Hepatocyte (in vitro differentiated cells): ENCODE results near the gene WFDC9. TPM values are rescaled to one million over a fixed set of nuclear protein-coding genes. Genes with fewer than 3 reads are reported as not detected.
"Not testable (repeated sequence)": the region's sequence is repeated elsewhere in the genome, so short reads cannot be mapped to it uniquely, and the experiment has no call there.

Experiments
- DNase-seq: peaks from one replicate; pipeline ENCODE4 v3.0.0-alpha.2; 2016; ENCODE audit warnings: low spot score
- H2AFZ ChIP-seq: fragments of 200-600 bp; sonication (generic); 2 replicates; pipeline ENCODE4 v1.6.0; 2016; ENCODE audit warnings: antibody characterized with exemption, mild to moderate bottlenecking
- H3K27ac ChIP-seq: fragments of 200-600 bp; sonication (generic); 2 replicates; pipeline ENCODE4 v1.5.1; 2016; ENCODE audit warnings: mild to moderate bottlenecking
- H3K27me3 ChIP-seq: fragments of 200-600 bp; sonication (generic); 2 replicates; pipeline ENCODE4 v1.6.1; 2016
- H3K36me3 ChIP-seq: fragments of 200-600 bp; sonication (generic); replicated peaks from 2 replicates; pipeline ENCODE4 v1.5.1; 2016; ENCODE audit warnings: low read depth; ENCODE audit not compliant: insufficient read depth
- H3K4me1 ChIP-seq: fragments of 200-600 bp; sonication (generic); 2 replicates; pipeline ENCODE4 v1.5.1; 2016; ENCODE audit warnings: mild to moderate bottlenecking, moderate library complexity; ENCODE audit not compliant: insufficient read depth
- H3K4me2 ChIP-seq: fragments of 200-600 bp; sonication (generic); 2 replicates; pipeline ENCODE4 v1.6.0; 2016
- H3K4me3 ChIP-seq: fragments of 200-600 bp; sonication (generic); 2 replicates; pipeline ENCODE4 v1.5.1; 2016; ENCODE audit warnings: mild to moderate bottlenecking
- H3K79me2 ChIP-seq: fragments of 200-600 bp; sonication (generic); 2 replicates; pipeline ENCODE4 v1.6.0; 2017; ENCODE audit warnings: mild to moderate bottlenecking
- H3K9me2 ChIP-seq: fragments of 200-600 bp; sonication (generic); replicated peaks from 2 replicates; pipeline ENCODE4 v1.6.0; 2017; ENCODE audit warnings: mild to moderate bottlenecking; ENCODE audit not compliant: insufficient read depth
- H3K9me3 ChIP-seq: fragments of 200-600 bp; sonication (generic); 2 replicates; pipeline ENCODE4 v1.5.1; 2016; ENCODE audit warnings: low read depth, mild to moderate bottlenecking
- H4K20me1 ChIP-seq: fragments of 200-600 bp; sonication (generic); 2 replicates; pipeline ENCODE4 v1.6.0; 2016; ENCODE audit warnings: mild to moderate bottlenecking; ENCODE audit not compliant: insufficient read depth, poor library complexity, severe bottlenecking
- EZH2 ChIP-seq: fragments of 200-600 bp; sonication (generic); IDR thresholded peaks from 2 replicates; pipeline ENCODE4 v1.6.1; 2016; ENCODE audit warnings: antibody characterized with exemption, mild to moderate bottlenecking, borderline replicate concordance
- EZH2phosphoT487 ChIP-seq: fragments of 200-600 bp; sonication (generic); IDR thresholded peaks from one replicate; pipeline ENCODE4 v1.6.1; 2018; ENCODE audit warnings: antibody characterized with exemption, mild to moderate bottlenecking, low read depth, moderate library complexity; ENCODE audit not compliant: unreplicated experiment, severe bottlenecking
- WGBS: methylation state at CpG from one replicate; pipeline ENCODE4 v1.1.6; 2016; ENCODE audit warnings: low lambda C conversion rate; ENCODE audit errors: missing lambda C conversion rate; 5-methylcytosine and 5-hydroxymethylcytosine counted together
- polyA plus RNA-seq: library from polyadenylated mRNA; unstranded; fragments of >200 nt; fragmentation: Nextera tagmentation; extraction: Ambion mirVana; gene quantifications from 2 replicates; pipeline ENCODE4 v1.2.1, GENCODE V29; 2016
- total RNA-seq: library from RNA; depleted of rRNA; stranded (reverse); fragments of >200 nt; gene quantifications from 2 replicates; pipeline ENCODE4 v1.2.3, GENCODE V29; 2014
- TF ChIP-seq, protein P1 (sequence below): fragments of 200-600 bp; sonication (generic); IDR thresholded peaks from 2 replicates; pipeline ENCODE4 v1.5.1; 2016; ENCODE audit warnings: antibody characterized with exemption, mild to moderate bottlenecking; ENCODE audit not compliant: poor library complexity

The WFDC9 gene
- total RNA-seq (not detected in 2 replicates), polyA plus RNA-seq (not detected in 2 replicates)

DNA sequence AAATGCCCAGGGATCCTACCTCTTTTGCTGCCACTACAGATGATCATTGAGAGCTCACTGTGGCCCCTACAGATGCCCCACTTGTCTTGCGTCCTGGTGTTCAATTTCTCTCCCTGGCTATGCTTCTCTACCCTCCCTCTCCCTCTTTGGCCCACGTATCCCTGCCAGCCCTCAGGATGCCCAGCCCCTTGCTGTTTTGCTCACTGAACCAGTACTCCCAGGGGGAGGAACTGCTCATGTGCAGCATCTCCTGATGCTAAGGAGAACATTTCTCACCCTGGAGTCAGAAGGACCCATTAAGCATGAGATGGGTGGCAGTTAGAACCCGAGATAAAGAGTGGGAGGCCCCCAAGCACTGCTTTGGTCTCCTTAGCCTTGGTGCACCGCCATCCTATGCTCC, at the start of gene WFDC9:
TSS of gene WFDC9 (minus strand) at position 101 of the 400 bp plus-strand sequence. CDS start 21,103 bp downstream, outside the sequence.
- Histone ChIP-seq H3K27ac (no peak within 1 kb of the TSS), H3K4me3 (no peak within 1 kb of the TSS), H3K36me3 (no peaks in the 10 kb centered on the region), H3K79me2 (no peaks in the 10 kb centered on the region), H2AFZ (no peak within 1 kb of the TSS), H3K4me2 (no peak within 1 kb of the TSS), H3K9me2 (no peaks in the 10 kb centered on the region), H3K27me3 (no peaks in the 10 kb centered on the region), H3K4me1 (no peaks in the 10 kb centered on the region), H3K9me3 (no peaks in the 10 kb centered on the region), H4K20me1 (no peaks in the 10 kb centered on the region)
- TF ChIP-seq EZH2, result no peak
- TF ChIP-seq, protein P1, sequence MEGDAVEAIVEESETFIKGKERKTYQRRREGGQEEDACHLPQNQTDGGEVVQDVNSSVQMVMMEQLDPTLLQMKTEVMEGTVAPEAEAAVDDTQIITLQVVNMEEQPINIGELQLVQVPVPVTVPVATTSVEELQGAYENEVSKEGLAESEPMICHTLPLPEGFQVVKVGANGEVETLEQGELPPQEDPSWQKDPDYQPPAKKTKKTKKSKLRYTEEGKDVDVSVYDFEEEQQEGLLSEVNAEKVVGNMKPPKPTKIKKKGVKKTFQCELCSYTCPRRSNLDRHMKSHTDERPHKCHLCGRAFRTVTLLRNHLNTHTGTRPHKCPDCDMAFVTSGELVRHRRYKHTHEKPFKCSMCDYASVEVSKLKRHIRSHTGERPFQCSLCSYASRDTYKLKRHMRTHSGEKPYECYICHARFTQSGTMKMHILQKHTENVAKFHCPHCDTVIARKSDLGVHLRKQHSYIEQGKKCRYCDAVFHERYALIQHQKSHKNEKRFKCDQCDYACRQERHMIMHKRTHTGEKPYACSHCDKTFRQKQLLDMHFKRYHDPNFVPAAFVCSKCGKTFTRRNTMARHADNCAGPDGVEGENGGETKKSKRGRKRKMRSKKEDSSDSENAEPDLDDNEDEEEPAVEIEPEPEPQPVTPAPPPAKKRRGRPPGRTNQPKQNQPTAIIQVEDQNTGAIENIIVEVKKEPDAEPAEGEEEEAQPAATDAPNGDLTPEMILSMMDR, result no peak
- no peak for TF ChIP-seq EZH2phosphoT487
- WGBS, result 77% methylated on average over 4 of the region's 4 CpGs
- DNase-seq, result no peak

DNA sequence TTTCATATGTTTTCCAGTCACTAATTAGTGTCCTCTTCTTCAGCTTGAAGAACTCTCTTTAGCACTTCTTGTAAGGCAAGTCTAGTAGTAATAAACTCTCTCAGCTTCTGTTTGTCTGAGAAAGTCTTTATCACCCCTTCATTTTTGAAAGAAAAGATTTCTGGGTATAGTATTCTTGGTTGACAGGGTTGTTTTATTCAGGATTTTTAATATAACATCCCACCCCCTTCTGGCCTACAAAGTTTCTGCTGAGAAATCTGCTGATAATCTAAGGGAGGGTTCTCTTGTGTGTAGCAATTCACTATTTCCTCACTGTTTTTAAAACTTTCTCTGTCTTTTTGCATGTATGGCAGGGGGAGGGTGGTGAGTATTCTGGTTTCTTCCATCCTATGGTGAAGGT, 48.6 kb upstream of the WFDC9 start:
- Histone ChIP-seq H2AFZ (no peak overlapping the region), H3K27ac (no peak overlapping the region), H3K4me2 (no peak overlapping the region), H3K4me3 (no peak overlapping the region), H3K79me2 (no peaks in the 10 kb centered on the region), H3K4me1 (no peaks in the 10 kb centered on the region), H3K27me3 (no peaks in the 10 kb centered on the region), H3K36me3 (no peaks in the 10 kb centered on the region), H3K9me2 (no peaks in the 10 kb centered on the region), H4K20me1 (no peaks in the 10 kb centered on the region), H3K9me3 (no peaks in the 10 kb centered on the region)
- DNase-seq, result no peak
- no peak for TF ChIP-seq EZH2
- no peak for TF ChIP-seq EZH2phosphoT487
- TF ChIP-seq, protein P1, result no peak

DNA sequence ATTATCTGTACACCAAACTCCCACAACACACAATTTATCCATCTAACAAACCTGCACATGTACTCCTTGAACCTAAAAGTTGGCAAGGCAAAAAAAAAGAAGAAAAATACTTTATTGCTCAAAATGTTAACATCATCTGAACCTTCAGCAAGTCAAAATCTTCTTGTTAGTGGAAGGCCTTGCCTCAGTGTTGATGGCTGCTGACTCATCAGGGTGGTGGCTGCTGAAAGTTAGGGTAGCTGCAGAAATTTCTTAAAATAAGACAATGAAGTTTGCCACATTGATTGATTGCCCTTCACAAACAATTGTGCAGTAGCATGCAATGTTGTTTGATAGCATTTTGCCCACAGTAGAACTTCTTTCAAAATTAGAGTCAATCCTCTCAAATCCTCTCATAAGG, 41.7 kb upstream of the WFDC9 start:
- no peak overlapping the region for H3K27ac ChIP-seq
- DNase-seq, result no peak
- H3K4me2 ChIP-seq, result no peak overlapping the region
- no peaks in the 10 kb centered on the region for H3K79me2 ChIP-seq
- no peaks in the 10 kb centered on the region for H4K20me1 ChIP-seq
- no peaks in the 10 kb centered on the region for H3K4me1 ChIP-seq
- no peak overlapping the region for H2AFZ ChIP-seq
- no peak overlapping the region for H3K4me3 ChIP-seq
- no peak for TF ChIP-seq EZH2
- H3K27me3 ChIP-seq, result no peaks in the 10 kb centered on the region
- H3K9me2 ChIP-seq, result no peaks in the 10 kb centered on the region
- H3K36me3 ChIP-seq, result no peaks in the 10 kb centered on the region
- H3K9me3 ChIP-seq, result no peaks in the 10 kb centered on the region

DNA sequence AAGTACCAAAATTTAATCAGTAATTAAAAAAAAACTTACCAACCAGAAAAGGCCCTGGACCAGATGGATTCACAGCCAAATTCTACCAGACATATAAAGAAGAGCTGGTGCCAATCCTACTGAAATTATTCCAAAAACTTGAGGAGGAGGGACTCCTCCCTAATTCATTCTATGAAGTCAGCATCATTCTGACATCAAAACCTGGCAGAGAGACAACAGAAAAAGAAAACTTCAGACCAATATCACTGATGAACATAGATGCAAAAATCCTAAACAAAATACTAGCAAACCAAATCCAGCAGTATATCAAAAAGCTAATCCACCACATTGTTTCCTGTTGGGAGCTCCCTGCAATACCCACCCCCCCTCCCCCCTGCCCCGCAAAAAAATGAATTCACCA, 39.1 kb upstream of the WFDC9 start, which contains the start of gene WFDC11:
TSS of gene WFDC11 (minus strand) at position 101 of the 400 bp plus-strand sequence. CDS start 19,639 bp downstream, outside the sequence.
- Histone ChIP-seq H3K79me2 (no peaks in the 10 kb centered on the region), H3K36me3 (no peaks in the 10 kb centered on the region), H4K20me1 (no peaks in the 10 kb centered on the region), H3K27ac (no peak within 1 kb of the TSS), H3K4me3 (no peak within 1 kb of the TSS), H3K9me3 (no peaks in the 10 kb centered on the region), H3K9me2 (no peaks in the 10 kb centered on the region), H3K4me2 (no peak within 1 kb of the TSS), H3K27me3 (no peaks in the 10 kb centered on the region), H3K4me1 (no peaks in the 10 kb centered on the region), H2AFZ (no peak within 1 kb of the TSS)
- TF ChIP-seq, protein P1, result no peak
- TF ChIP-seq EZH2 (no peak), EZH2phosphoT487 (no peak)
- 93% methylated on average over 1 of the region's 1 CpG for WGBS
- no peak for DNase-seq

DNA sequence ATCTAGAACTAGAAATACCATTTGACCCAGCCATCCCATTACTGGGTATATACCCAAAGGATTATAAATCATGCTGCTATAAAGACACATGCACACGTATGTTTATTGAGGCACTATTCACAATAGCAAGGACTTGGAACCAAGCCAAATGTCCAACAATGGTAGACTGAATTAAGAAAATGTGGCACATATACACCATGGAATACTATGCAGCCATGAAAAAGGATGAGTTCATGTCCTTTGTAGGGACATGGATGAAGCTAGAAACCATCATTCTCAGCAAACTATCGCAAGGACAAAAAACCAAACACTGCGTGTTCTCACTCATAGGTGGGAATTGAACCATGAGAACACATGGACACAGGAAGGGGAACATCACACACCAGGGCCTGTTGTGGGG, 26.0 kb upstream of the WFDC9 start:
- H2AFZ ChIP-seq, H4K20me1 ChIP-seq, DNase-seq, H3K4me3 ChIP-seq, H3K9me2 ChIP-seq, H3K27ac ChIP-seq, H3K27me3 ChIP-seq, H3K79me2 ChIP-seq, H3K4me1 ChIP-seq, H3K36me3 ChIP-seq, H3K9me3 ChIP-seq, H3K4me2 ChIP-seq: not testable (repeated sequence)
- 83% methylated on average over 2 of the region's 3 CpGs for WGBS

DNA sequence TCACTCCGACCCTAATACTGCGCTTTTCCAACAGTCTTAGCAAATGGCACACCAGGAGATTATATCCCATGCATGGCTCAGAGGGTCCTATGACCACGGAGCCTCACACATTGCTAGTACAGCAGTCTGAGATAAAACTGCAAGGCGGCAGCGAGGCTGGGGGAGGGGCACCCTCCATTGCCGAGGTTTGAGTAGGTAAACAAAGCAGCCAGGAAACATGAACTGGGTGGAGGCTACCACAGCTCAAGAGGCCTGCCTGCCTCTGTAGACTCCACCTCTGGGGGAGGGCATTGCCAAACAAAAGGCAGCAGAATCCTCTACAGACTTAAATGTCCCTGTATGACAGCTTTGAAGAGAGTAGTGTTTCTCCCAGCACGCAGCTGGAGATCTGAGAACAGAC, 20.6 kb upstream of the WFDC9 start:
- not testable (repeated sequence) for H3K4me3 ChIP-seq, DNase-seq, H3K36me3 ChIP-seq, H3K79me2 ChIP-seq, H3K9me2 ChIP-seq, H3K9me3 ChIP-seq, H3K27me3 ChIP-seq, H3K4me1 ChIP-seq, H3K27ac ChIP-seq, H4K20me1 ChIP-seq, H3K4me2 ChIP-seq, H2AFZ ChIP-seq
- 80% methylated on average over 7 of the region's 7 CpGs for WGBS
